HCT116 (cell line): Measurements from ENCODE around the gene STRIT1. TPM values are rescaled to one million over a fixed set of nuclear protein-coding genes. Genes with fewer than 3 reads are reported as not detected.

ENCODE experiments used
- ATAC-seq: fragments of 200-7000 bp; cut with Tn5 transposase; 2 replicates; pipeline ENCODE4 v1.9.1; 2020; ENCODE audit warnings: mild to moderate bottlenecking, moderate library complexity
- BruUV-seq: library from RNA; stranded (reverse); fragments of 400-500 nt; replicated peaks from 2 replicates; lab custom pipeline; 2021; lab: Mats Ljungman, UMichigan
- CTCF ChIA-PET: fragments of 300-600 bp; sonication (Branson Sonifier 250); formaldehyde crosslinking; loops from one replicate; lab custom pipeline; 2021; ENCODE audit warnings: antibody characterized with exemption; lab: Charles Lee
- POLR2A ChIA-PET: fragments of 300-600, 350-600 bp; sonication (Branson Sonifier 250); formaldehyde crosslinking; loops from one replicate; lab custom pipeline; 2021; ENCODE audit warnings: antibody characterized with exemption; lab: Charles Lee
- RAD21 ChIA-PET, 2 experiments: fragments of 300-600 bp; sonication (Branson Sonifier 250); formaldehyde crosslinking; loops; one replicate each; lab custom pipeline; 2023; ENCODE audit warnings: low total read pairs in 2 of 2; ENCODE audit not compliant: uncharacterized antibody in 2 of 2, unreplicated experiment in 2 of 2, low non-redundant PET in 1 of 2; lab: Charles Lee
- DNase-seq: peaks from one replicate; pipeline ENCODE4 v3.0.0-alpha.2; 2010; ENCODE audit warnings: low read depth, low spot score
- H2AFZ ChIP-seq: fragments of 200-600 bp; shearing (Covaris generic), sonication (generic); 2 replicates; pipeline ENCODE4 v1.6.1; 2017; ENCODE audit warnings: low read depth, mixed run types, mixed read lengths, antibody characterized with exemption, low read length; ENCODE audit not compliant: poor library complexity, severe bottlenecking
- H3K27ac ChIP-seq: 2 replicates; pipeline ENCODE4 v1.5.1; 2012; ENCODE audit warnings: low read depth, low read length
- H3K27me3 ChIP-seq: fragments of 200-600 bp; sonication (generic); 2 replicates; pipeline ENCODE4 v1.6.1; 2016; ENCODE audit warnings: mixed run types, low read length, mixed read lengths; ENCODE audit not compliant: insufficient read depth
- H3K36me3 ChIP-seq, 2 experiments: fragments of 200-500 bp in 1 of 2; fragments of 200-600 bp in 1 of 2; sonication (Bioruptor generic) in 1 of 2; sonication (generic) in 1 of 2; 2 replicates each; pipeline versions ENCODE4 v1.5.1 to v1.6.1; 2014 to 2016; ENCODE audit warnings: low read length in 2 of 2, inconsistent platforms in 1 of 2, mixed read lengths in 1 of 2, mixed run types in 1 of 2; ENCODE audit not compliant: insufficient read depth in 2 of 2, control insufficient read depth in 1 of 2
- H3K4me1 ChIP-seq, 2 experiments: fragments of 200-600 bp in 1 of 2; sonication (generic) in 1 of 2; 2 replicates each; pipeline versions ENCODE4 v1.5.1 to v1.6.1; 2012 to 2017; ENCODE audit warnings: low read length in 2 of 2, inconsistent platforms in 1 of 2, mild to moderate bottlenecking in 1 of 2, mixed read lengths in 1 of 2, mixed run types in 1 of 2, moderate library complexity in 1 of 2; ENCODE audit not compliant: insufficient read depth in 2 of 2, control insufficient read depth in 1 of 2
- H3K4me2 ChIP-seq: fragments of 200-600 bp; sonication (generic); 2 replicates; pipeline ENCODE4 v1.6.1; 2017; ENCODE audit warnings: mixed run types, low read length, mixed read lengths
- H3K4me3 ChIP-seq, 2 experiments: fragments of 200-600 bp in 1 of 2; sonication (generic) in 1 of 2; replicated peaks in 1 of 2; 2 replicates each; pipeline ENCODE4 v1.5.1; 2011 to 2016; ENCODE audit warnings: low read length in 2 of 2, control low read depth in 1 of 2, low read depth in 1 of 2, mild to moderate bottlenecking in 1 of 2, mixed read lengths in 1 of 2, mixed run types in 1 of 2
- H3K79me2 ChIP-seq: fragments of 200-600 bp; sonication (generic); 2 replicates; pipeline ENCODE4 v1.6.1; 2017; ENCODE audit warnings: mild to moderate bottlenecking, mixed run types, low read length, moderate library complexity, mixed read lengths; ENCODE audit not compliant: insufficient read depth
- H3K9ac ChIP-seq: fragments of 200-600 bp; sonication (generic); 2 replicates; pipeline ENCODE4 v1.6.1; 2016; ENCODE audit warnings: low read length, mixed read lengths
- H3K9me2 ChIP-seq: fragments of 200-600 bp; sonication (generic), shearing (Covaris generic); 2 replicates; pipeline ENCODE4 v1.6.1; 2017; ENCODE audit warnings: mixed run types, mild to moderate bottlenecking, moderate library complexity; ENCODE audit not compliant: insufficient read depth
- H3K9me3 ChIP-seq, 2 experiments: fragments of 200-500 bp in 1 of 2; fragments of 200-600 bp in 1 of 2; sonication (Bioruptor generic) in 1 of 2; sonication (generic) in 1 of 2; 2 replicates each; pipeline ENCODE4 v1.6.1; 2014 to 2017; ENCODE audit warnings: low read length in 2 of 2, mixed read lengths in 2 of 2, inconsistent platforms in 1 of 2, low read depth in 1 of 2, mild to moderate bottlenecking in 1 of 2, mixed run types in 1 of 2, moderate library complexity in 1 of 2; ENCODE audit not compliant: control insufficient read depth in 1 of 2, insufficient read depth in 1 of 2
- H4K20me1 ChIP-seq: fragments of 200-600 bp; sonication (generic), shearing (Covaris generic); 2 replicates; pipeline ENCODE4 v1.6.1; 2017; ENCODE audit warnings: mixed run types, mild to moderate bottlenecking, moderate library complexity; ENCODE audit not compliant: insufficient read depth
- ATF3 ChIP-seq: IDR thresholded peaks from 2 replicates; pipeline ENCODE4 v1.6.1; 2012
- CBX3 ChIP-seq: IDR thresholded peaks from 2 replicates; pipeline ENCODE4 v1.6.1; 2012; ENCODE audit warnings: low read depth
- EZH2 ChIP-seq: fragments of 200-600 bp; sonication (generic); IDR thresholded peaks from 2 replicates; pipeline ENCODE4 v1.6.1; 2017; ENCODE audit warnings: antibody characterized with exemption, mixed run types
- RAD21 ChIP-seq: IDR thresholded peaks from 2 replicates; pipeline ENCODE4 v1.6.1; 2012; ENCODE audit warnings: low read depth, mild to moderate bottlenecking
- REST ChIP-seq: IDR thresholded peaks from 2 replicates; pipeline ENCODE4 v1.6.1; 2012; ENCODE audit warnings: low read depth
- SP1 ChIP-seq: IDR thresholded peaks from 2 replicates; pipeline ENCODE4 v1.6.1; 2012; ENCODE audit warnings: low read depth
- SRF ChIP-seq: IDR thresholded peaks from 2 replicates; pipeline ENCODE4 v1.6.1; 2012; ENCODE audit warnings: low read depth
- TCF7L2 ChIP-seq: IDR thresholded peaks from 2 replicates; pipeline ENCODE4 v1.7.0; 2011; ENCODE audit warnings: borderline replicate concordance, inconsistent platforms; ENCODE audit not compliant: insufficient read depth, insufficient read length; ENCODE audit errors: extremely low read depth
- ZBTB33 ChIP-seq: IDR thresholded peaks from 2 replicates; pipeline ENCODE4 v1.6.1; 2011; ENCODE audit warnings: mild to moderate bottlenecking, low read length, moderate library complexity; ENCODE audit not compliant: insufficient replicate concordance; ENCODE audit errors: extremely low read depth
- ZFX ChIP-seq: fragments of 450-650 bp; IDR thresholded peaks from 2 replicates; pipeline ENCODE4 v1.6.1; 2017
- intact Hi-C: fragments of 100-400 bp; cut with micrococcal nuclease; formaldehyde crosslinking; loops from 2 replicates; pipeline ENCODE4 v1.10.0; 2022
- total RNA-seq: library from RNA; stranded (reverse); gene quantifications from one replicate; pipeline ENCODE4 v1.2.1, GENCODE V29; 2021; ENCODE audit not compliant: unreplicated experiment

Gene STRIT1
- total RNA-seq, 1 experiment from 2014 or later: not detected

GRCh38 chr3:155297100-155297499 is 3.6 kb upstream of the STRIT1 start:
- Histone ChIP-seq H3K36me3 (no peaks in the 10 kb centered on the region), H3K9ac (no peak overlapping the region), H3K27ac (no peak overlapping the region), H3K4me3 (no peak overlapping the region), H3K4me2 (no peak overlapping the region), H3K79me2 (no peaks in the 10 kb centered on the region), H4K20me1 (no peaks in the 10 kb centered on the region), H3K27me3 (no peaks in the 10 kb centered on the region), H3K9me3 (no peaks in the 10 kb centered on the region), H2AFZ (no peak overlapping the region), H3K4me1 (no peaks in the 10 kb centered on the region), H3K9me2 (no peaks in the 10 kb centered on the region)
- BruUV-seq: no TSS peak
- POLR2A ChIA-PET: no interaction called here
- RAD21 ChIA-PET: no interaction called here
- CTCF ChIA-PET: no interaction called here
- intact Hi-C loops: no loop called here
- TF ChIP-seq CBX3 (no peak), EZH2 (no peak), ZBTB33 (no peak), TCF7L2 (no peak), RAD21 (no peak), SP1 (no peak), ATF3 (no peak), REST (no peak), ZFX (no peak), SRF (no peak)
- ATAC-seq (no peak), DNase-seq (no peak)
